Osteoblast (primary cell): Measurements from ENCODE around the gene HSF5. TPM values are rescaled to one million over a fixed set of nuclear protein-coding genes. Genes with fewer than 3 reads are reported as not detected.

Experiments used
- DNase-seq: peaks from one replicate; pipeline ENCODE4 v3.0.0; 2011; ENCODE audit warnings: low spot score, mixed read lengths; ENCODE audit not compliant: insufficient read length; ENCODE audit errors: missing footprints
- H2AFZ ChIP-seq: 2 replicates; pipeline ENCODE4 v1.6.0; 2011; ENCODE audit warnings: mild to moderate bottlenecking, low read length
- H3K27ac ChIP-seq: 2 replicates; pipeline ENCODE4 v1.5.1; 2011; ENCODE audit warnings: mild to moderate bottlenecking, low read depth, low read length, moderate library complexity
- H3K27me3 ChIP-seq: 2 replicates; pipeline ENCODE4 v1.6.0; 2012; ENCODE audit warnings: mild to moderate bottlenecking, control low read depth, inconsistent platforms, low read length, moderate library complexity; ENCODE audit not compliant: insufficient read depth
- H3K36me3 ChIP-seq: 2 replicates; pipeline ENCODE4 v1.5.1; 2011; ENCODE audit warnings: mild to moderate bottlenecking, low read length, control low read depth, moderate library complexity; ENCODE audit not compliant: insufficient read depth
- H3K4me1 ChIP-seq: 2 replicates; pipeline ENCODE4 v1.5.1; 2011; ENCODE audit warnings: mild to moderate bottlenecking, low read length, control low read depth, moderate library complexity; ENCODE audit not compliant: insufficient read depth
- H3K4me2 ChIP-seq: 2 replicates; pipeline ENCODE4 v1.6.0; 2011; ENCODE audit warnings: mild to moderate bottlenecking, low read length; ENCODE audit not compliant: insufficient read depth
- H3K4me3 ChIP-seq: fragments of 200-600 bp; sonication (generic); 3 replicates; pipeline ENCODE4 v1.5.1; 2012; ENCODE audit warnings: mild to moderate bottlenecking, low read length, inconsistent platforms; ENCODE audit not compliant: insufficient read depth
- H3K79me2 ChIP-seq: 2 replicates; pipeline ENCODE4 v1.6.0; 2012; ENCODE audit warnings: mild to moderate bottlenecking, low read length, control low read depth, inconsistent platforms; ENCODE audit not compliant: insufficient read depth
- H3K9me3 ChIP-seq: 2 replicates; pipeline ENCODE4 v1.5.1; 2011; ENCODE audit warnings: low read depth, low read length, control low read depth
- H4K20me1 ChIP-seq: 2 replicates; pipeline ENCODE4 v1.6.0; 2012; ENCODE audit warnings: mild to moderate bottlenecking, low read length, control low read depth; ENCODE audit not compliant: insufficient read depth
- CTCF ChIP-seq: IDR thresholded peaks from 2 replicates; pipeline ENCODE4 v1.5.1; 2011; ENCODE audit warnings: mild to moderate bottlenecking, low read depth, low read length, moderate library complexity; ENCODE audit errors: extremely low read depth
- total RNA-seq: library from RNA; depleted of rRNA; stranded (reverse); fragments of >200 nt; gene quantifications from 2 replicates; pipeline ENCODE4 v1.2.3, GENCODE V29; 2012

Gene HSF5
- total RNA-seq, 1 donor = under 0.01 TPM

- H3K27me3 ChIP-seq = peaks cover 2% of the 10 kb centered on the region
- H3K27ac ChIP-seq = no peak overlapping the region
- no peak for TF ChIP-seq CTCF
- H3K36me3 ChIP-seq = no peaks in the 10 kb centered on the region
- H3K4me1 ChIP-seq = peaks cover 15% of the 10 kb centered on the region
- no peak overlapping the region for H2AFZ ChIP-seq
- DNase-seq = no peak
- H3K79me2 ChIP-seq = no peaks in the 10 kb centered on the region
- H3K4me2 ChIP-seq = no peak overlapping the region
- H4K20me1 ChIP-seq = no peaks in the 10 kb centered on the region
- no peaks in the 10 kb centered on the region for H3K9me3 ChIP-seq
- H3K4me3 ChIP-seq = no peak overlapping the region
These were observed 84.9 kb downstream of the HSF5 start for GRCh38 chr17:58403311-58403710.

- Histone ChIP-seq H3K4me1 (peaks cover 15% of the 10 kb centered on the region), H3K9me3 (no peaks in the 10 kb centered on the region), H3K4me3 (no peak overlapping the region), H4K20me1 (no peaks in the 10 kb centered on the region), H3K4me2 (peak overlapping the region; percentile 52), H3K79me2 (no peaks in the 10 kb centered on the region), H2AFZ (no peak overlapping the region), H3K27ac (no peak overlapping the region), H3K27me3 (peaks cover 2% of the 10 kb centered on the region), H3K36me3 (no peaks in the 10 kb centered on the region)
- TF ChIP-seq CTCF = no peak
- DNase-seq = no peak
These were observed 85.5 kb downstream of the HSF5 start for GRCh38 chr17:58402679-58403078.

DNA sequence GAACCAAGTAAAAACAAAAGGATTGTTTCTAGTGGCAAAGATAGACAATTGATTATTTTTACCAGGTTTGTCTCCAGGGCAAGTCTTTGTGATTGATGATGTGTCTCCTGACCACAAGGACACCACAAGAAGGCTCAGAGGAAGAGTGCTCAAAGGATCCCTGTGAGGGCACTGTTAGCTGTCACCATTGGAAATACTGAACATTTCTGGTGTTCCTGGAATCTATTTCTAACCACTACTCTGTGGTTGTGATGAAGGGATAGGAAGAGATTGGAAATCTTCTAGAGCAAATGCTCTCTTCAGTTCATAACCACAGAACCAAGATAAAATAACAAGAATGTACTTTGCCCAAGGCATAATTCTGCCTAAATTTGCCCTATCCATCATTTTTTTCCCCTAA lies 86.2 kb downstream of the HSF5 start:
- peak; percentile 63 for DNase-seq
- no peaks in the 10 kb centered on the region for H3K9me3 ChIP-seq
- no peak for TF ChIP-seq CTCF
- no peaks in the 10 kb centered on the region for H3K79me2 ChIP-seq
- peaks cover 2% of the 10 kb centered on the region for H3K27me3 ChIP-seq
- no peak overlapping the region for H2AFZ ChIP-seq
- peak overlapping the region; percentile 8 for H3K4me3 ChIP-seq
- no peaks in the 10 kb centered on the region for H3K36me3 ChIP-seq
- H3K27ac ChIP-seq = peak overlapping the region; percentile 4
- peaks cover 15% of the 10 kb centered on the region for H3K4me1 ChIP-seq
- peak overlapping the region; percentile 52 for H3K4me2 ChIP-seq
- no peaks in the 10 kb centered on the region for H4K20me1 ChIP-seq

GRCh38 chr17:58401287-58401686 lies 86.9 kb downstream of the HSF5 start:
- Histone ChIP-seq H3K4me1 (peaks cover 15% of the 10 kb centered on the region), H2AFZ (no peak overlapping the region), H3K4me3 (no peak overlapping the region), H4K20me1 (no peaks in the 10 kb centered on the region), H3K4me2 (no peak overlapping the region), H3K27me3 (peaks cover 2% of the 10 kb centered on the region), H3K27ac (no peak overlapping the region), H3K9me3 (no peaks in the 10 kb centered on the region), H3K79me2 (no peaks in the 10 kb centered on the region), H3K36me3 (no peaks in the 10 kb centered on the region)
- DNase-seq = no peak
- no peak for TF ChIP-seq CTCF
